NCI-H146 treated with DMSO at 0.1 percent for 48 hours (cell line): ENCODE measurements around the gene FLNA.
"Not testable (repeated sequence)": the region's sequence is repeated elsewhere in the genome, so short reads cannot be mapped to it uniquely, and the experiment has no call there.

ENCODE experiments used
- DNase-seq: peaks from one replicate; lab custom pipeline; 2025; ENCODE audit not compliant: unreplicated experiment; lab: John Stamatoyannopoulos, UW

FLNA gene

DNA sequence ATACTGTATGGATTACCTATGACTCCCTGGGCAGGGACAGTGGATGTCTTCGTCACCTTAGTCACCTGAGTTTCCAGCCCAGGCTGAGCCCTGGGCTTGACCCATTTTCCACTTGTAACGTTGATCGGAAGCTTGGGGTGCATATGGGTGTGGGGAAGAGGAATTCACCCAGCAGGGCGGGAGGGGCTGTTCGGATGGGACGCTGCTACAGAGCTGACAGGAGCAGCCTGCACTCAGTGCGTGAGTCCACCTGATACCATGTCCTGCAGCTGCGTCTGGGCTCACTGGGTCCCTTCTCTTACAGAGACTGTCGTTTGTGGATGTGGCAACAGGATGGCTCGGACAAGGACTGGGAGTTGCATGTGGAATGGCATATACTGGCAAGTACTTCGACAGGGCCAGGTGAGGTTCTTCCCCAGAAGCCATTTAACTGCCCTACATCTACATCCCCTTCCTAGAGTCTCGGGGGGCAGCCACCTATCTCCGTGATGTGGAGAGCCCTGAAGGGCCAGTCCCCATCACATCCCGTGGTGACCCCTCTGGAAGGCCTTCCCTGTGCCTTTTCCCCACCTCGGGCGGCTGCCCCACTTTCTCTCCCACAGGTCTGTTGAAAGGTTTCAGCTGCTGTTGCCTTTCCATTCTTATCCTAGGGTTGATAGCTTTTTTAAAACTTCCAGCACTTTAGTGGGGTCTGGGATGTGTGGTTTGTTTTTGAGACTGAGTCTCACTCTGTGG, 65.2 kb downstream of the FLNA start:
- DNase-seq: no peak

DNA sequence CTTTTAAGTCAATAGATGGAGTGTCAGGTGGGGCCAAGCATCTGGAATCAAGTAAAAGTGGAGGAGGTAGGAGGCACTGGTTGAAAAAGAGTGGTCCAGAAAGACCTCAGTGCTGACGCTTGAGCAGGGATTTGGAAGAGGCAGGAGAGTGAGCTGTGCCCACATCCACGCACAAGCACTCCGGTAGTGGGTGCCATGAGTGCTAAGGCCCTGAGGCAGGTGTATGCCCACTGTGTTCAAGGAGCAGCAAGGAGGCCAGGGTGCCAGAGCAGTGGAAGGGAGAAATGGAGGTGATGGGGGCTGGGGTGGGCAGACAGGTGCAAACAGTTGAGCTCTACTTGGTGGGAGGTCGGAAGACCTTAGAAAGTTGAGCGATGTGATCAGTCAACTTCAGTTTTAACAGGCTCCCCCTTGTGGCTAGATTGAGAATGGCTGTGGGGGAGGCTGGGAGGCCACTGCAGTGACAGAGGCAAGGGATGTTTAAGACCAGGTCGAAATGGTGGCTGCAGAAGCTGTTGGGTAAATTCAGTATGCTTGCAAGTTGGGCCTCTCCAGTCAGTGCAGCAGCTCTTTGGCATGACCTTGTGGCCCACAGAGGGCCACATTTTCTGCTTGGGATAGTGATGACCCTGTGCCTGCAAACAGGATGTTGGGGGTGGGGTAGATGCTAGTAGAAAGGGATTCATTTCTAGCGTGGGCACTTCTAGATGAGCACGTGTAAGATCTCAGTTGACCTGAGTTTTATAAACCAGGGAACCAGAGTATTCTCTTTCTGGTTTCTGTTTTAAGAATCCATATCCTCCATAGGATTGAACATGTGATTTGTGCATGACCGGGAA, 66.1 kb downstream of the FLNA start:
- DNase-seq: no peak

DNA sequence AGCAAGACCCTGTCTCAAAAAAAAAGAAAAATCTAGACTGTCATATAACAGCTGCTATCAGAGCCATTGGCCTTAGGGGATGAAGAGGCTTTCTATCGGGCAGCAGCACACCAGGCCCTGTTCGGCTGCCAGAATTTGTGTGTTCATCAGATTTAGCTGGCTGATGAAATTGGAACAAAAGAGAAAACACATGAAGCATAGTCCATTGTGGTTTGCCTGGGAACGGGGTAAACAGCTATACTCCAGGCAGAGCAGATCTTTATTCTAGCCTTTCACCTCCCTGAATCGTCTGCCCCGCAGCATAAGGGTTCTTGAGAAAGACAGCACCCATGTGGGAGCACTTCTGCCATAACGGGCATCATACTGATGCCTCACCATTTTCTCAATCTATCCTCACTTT, 67.2 kb downstream of the FLNA start:
- DNase-seq: no peak

DNA sequence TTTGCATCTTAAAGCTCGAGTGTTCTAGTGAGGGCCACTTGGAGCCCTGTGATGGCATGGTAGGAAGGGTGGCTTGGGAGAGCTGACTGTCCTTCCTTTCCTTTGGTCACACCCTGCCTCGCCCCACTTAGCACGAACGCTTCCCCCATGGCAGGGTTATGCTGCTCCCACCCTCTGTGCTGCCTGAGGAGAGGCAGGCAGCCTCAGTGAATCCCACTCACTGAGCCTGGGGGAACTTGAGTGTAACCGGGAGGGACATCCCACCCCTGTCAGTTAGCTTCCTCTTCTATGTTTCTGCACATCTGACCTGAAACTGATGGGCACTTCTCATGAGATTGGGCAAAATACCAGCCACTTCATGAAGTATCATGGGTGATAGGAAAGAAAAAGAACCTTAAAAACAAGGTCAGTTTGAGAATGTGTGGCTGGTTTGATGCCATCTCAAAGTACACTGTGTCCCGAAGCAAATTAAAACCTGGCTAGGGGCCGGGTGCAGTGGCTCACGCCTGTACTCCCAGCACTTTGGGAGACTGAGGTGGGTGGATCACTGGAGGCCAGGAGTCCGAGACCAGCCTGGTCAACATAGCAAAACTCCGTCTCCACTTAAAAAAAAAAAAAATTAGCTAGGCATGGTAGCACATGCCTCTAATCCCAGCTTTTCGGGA, 68.8 kb downstream of the FLNA start:
- no peak for DNase-seq

DNA sequence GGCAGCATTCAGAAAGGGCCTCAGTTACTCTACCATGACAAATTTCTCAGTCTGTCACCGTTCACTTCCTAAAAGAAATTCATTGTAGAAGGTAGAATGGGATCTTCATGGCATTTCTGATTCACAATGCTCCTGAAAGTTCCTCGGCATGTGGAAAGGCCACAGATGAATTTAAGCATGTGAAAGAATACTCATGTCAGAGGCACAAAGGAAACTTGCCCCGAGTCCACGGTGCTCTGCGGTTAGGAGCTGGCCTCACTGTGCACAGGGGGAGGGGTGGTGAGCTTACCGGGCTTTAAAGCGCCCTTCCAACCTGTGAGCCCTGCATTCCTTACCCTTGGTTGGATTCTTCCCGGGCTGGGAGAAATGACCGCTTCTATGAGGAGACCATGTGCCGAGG, 69.6 kb downstream of the FLNA start:
- DNase-seq: no peak

DNA sequence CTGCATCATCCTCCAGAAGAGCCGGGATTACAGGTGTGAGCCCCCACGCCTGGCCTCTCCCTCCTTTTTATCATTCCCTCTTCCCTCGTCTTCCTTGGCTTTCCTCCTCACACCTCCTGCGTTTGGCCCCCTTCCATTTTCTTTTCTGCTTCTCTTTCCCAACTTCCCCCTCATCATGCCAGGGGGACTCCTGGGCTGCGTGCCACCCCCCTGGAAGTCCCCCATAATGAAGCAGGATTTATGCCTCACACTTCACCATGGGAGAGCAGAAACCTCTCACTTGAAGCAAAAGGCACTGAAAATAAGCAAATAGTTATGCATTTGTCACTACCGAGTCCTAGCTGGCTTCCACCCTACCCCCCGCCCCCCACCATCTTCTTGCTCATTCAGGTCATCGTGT, 71.0 kb downstream of the FLNA start:
- no peak for DNase-seq

DNA sequence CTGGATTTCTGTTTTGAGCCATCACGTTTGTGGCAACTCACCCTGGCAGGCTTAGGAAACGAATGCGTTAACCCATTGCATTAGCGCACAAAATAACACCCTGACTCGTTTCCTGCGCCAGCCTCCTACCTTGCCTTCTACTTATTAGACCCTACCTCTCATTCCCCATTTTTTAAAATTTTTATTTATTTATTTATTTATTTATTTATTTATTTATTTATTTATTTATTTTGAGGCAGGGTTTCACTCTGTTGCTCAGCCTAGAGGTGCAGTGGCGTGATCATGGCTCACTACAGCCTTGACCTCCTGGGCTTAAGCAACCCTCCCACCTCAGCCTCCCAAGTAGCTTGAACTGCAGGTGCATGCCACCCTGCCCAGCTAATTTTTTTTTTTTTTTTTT, 71.4 kb downstream of the FLNA start:
- not testable (repeated sequence) for DNase-seq

DNA sequence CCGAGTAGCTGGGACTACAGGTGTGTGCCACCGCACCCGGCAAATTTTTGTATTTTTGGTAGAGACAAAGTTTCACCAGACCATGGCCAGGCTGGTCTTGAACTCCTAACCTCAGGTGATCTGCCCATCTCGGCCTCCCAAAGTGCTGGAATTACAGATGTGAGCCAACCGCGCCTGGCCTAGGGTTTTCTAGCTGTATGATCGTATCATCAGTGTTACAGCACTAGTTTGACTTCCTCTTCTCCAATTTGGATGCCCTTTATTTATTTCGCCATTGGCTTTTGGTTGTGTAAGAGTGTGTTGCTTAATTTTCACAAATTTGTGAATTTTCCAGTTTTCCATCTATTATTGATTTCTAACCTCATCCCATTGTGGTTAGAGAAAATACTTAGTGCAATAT, 73.6 kb downstream of the FLNA start:
- no peak for DNase-seq
